ENCODE results near the gene CLCN2. TPM values are rescaled to one million over a fixed set of nuclear protein-coding genes. Genes with fewer than 3 reads are reported as not detected.

CLCN2 gene
- total RNA-seq, 6 experiments from 2014 or later, result 1.8 to 2.9 (median 2.5) TPM

DNA sequence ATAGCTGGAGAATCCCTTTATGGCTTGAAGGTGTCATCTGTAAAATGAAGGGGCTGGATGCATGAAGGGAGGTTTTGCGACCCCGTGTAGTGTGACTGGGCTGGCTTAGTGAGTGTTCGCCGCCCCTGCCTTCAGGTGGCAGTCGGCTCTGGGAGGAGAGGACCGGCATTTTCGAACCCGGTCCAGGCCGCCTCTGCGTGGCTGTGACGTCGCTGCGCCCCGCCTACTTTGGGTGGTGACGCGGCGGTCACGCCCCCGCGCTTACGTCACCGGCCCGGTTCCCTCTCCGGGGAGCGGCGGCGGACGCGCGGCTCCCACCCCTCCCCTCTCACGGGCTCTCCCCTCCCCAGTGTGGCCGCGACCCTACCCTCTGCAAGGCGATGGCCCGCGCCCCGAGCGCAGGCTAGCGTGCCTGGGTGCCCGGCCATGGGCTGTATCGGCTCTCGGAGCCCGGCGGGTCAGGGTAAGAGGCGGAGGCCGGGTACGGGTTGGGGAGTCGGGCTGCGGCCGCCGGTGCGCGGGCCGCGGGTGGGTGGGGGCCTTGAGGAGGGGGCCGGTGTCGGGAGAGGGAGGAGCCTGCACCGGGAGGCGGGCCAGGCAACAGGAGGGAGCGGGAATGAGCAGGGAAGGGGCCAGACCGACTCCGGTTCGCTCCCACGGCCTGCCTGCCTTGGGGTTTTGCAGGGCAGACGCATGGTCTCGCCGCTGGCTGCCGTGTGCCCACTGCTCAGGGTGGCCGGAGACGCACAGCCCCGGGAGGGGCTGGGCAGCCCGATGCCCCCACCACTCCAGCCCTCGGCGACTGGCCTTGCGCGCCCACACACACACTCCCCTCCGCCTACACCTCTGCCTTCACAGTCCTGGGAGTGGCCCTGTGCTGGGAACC, 25.5 kb downstream of the CLCN2 start:
- no peaks in the 10 kb centered on the region for H3K27me3 ChIP-seq
- DNase-seq (peak; percentile 90 to 93 (median 92)), ATAC-seq (peak; percentile 79 to 93 (median 82))
- H3K36me3 ChIP-seq, result peaks cover 11 to 43% (median 29%) of the 10 kb centered on the region in 4 donors
- TF ChIP-seq, protein P1, sequence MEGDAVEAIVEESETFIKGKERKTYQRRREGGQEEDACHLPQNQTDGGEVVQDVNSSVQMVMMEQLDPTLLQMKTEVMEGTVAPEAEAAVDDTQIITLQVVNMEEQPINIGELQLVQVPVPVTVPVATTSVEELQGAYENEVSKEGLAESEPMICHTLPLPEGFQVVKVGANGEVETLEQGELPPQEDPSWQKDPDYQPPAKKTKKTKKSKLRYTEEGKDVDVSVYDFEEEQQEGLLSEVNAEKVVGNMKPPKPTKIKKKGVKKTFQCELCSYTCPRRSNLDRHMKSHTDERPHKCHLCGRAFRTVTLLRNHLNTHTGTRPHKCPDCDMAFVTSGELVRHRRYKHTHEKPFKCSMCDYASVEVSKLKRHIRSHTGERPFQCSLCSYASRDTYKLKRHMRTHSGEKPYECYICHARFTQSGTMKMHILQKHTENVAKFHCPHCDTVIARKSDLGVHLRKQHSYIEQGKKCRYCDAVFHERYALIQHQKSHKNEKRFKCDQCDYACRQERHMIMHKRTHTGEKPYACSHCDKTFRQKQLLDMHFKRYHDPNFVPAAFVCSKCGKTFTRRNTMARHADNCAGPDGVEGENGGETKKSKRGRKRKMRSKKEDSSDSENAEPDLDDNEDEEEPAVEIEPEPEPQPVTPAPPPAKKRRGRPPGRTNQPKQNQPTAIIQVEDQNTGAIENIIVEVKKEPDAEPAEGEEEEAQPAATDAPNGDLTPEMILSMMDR (IDR thresholded peaks at IDR 0.05), result no peak
- peak; percentile 69 for TF ChIP-seq POLR2A (IDR thresholded peaks at IDR 0.05)
- no peaks in the 10 kb centered on the region for H3K9me3 ChIP-seq
- 3% methylated on average over 11 of the region's 77 CpGs for WGBS (ENCODE audit: insufficient coverage, low coverage, low lambda C conversion rate, missing lambda C conversion rate)
- H3K4me1 ChIP-seq, result peaks cover 0 to 6% (median 0%) of the 10 kb centered on the region in 4 donors
- peak overlapping the region; percentile 65 to 69 (median 68) for H3K4me3 ChIP-seq
- intact Hi-C loops (cut with DNase I), result no loop called here
- H3K27ac ChIP-seq, result peak overlapping the region; percentile 70 to 91 (median 75)

DNA sequence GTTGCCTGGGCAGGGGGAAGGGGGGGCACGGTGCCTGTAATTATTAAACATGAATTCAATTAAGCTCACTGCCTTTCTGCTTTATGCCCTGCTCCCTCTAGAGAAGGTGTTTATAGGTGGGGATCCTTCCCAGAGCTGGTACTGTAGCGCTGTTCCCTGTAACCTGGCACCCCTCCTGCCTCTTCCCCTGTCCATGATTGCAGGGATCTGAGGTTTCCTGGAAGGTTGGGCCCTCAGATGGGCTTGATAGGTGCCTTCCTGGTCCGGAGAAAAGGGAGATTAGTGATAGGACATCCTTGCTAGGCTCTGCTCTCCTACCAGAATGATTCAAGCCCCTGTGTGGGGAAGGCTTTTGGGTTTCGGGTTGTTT, 26.1 kb downstream of the CLCN2 start:
- 36% methylated on average over 3 of the region's 4 CpGs for WGBS (ENCODE audit: insufficient coverage, low coverage, low lambda C conversion rate, missing lambda C conversion rate)
- peaks cover 0 to 6% (median 0%) of the 10 kb centered on the region in 4 donors for H3K4me1 ChIP-seq
- peak overlapping the region; percentile 70 to 91 (median 75) for H3K27ac ChIP-seq
- peak; percentile 8 to 24 (median 10) for ATAC-seq
- peak overlapping the region in 2 of 3 donors; percentile 65 to 68 for H3K4me3 ChIP-seq
- peaks cover 12 to 49% (median 33%) of the 10 kb centered on the region in 4 donors for H3K36me3 ChIP-seq
- DNase-seq, result no peak
- H3K9me3 ChIP-seq, result no peaks in the 10 kb centered on the region
- TF ChIP-seq, protein P1 (IDR thresholded peaks at IDR 0.05), result no peak
- no peak for TF ChIP-seq POLR2A (IDR thresholded peaks at IDR 0.05)
- no peaks in the 10 kb centered on the region for H3K27me3 ChIP-seq
- intact Hi-C loops (cut with DNase I), result no loop called here

DNA sequence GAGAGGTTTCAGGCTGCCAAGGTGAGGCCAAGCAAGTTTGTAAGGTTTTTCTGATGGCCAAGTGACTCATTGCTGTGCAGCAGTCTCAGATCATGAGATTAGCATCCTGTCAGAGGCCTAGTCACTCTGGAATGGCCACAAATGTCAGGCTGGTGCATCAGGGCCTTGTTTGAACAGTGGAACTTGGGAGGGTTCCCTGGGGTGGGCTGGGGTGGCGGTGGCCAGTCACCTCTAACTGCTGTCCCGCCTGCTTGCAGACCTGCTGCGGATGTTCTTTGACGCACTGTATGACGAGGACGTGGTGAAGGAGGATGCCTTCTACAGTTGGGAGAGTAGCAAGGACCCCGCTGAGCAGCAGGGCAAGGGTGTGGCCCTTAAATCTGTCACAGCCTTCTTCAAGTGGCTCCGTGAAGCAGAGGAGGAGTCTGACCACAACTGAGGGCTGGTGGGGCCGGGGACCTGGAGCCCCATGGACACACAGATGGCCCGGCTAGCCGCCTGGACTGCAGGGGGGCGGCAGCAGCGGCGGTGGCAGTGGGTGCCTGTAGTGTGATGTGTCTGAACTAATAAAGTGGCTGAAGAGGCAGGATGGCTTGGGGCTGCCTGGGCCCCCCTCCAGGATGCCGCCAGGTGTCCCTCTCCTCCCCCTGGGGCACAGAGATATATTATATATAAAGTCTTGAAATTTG, 26.8 kb downstream of the CLCN2 start:
- Histone ChIP-seq H3K4me3 (no peak overlapping the region), H3K36me3 (peaks cover 18 to 56% (median 39%) of the 10 kb centered on the region in 4 donors), H3K4me1 (peaks cover 0 to 6% (median 0%) of the 10 kb centered on the region in 4 donors), H3K27ac (peak overlapping the region in 2 of 3 donors; percentile 75 to 91), H3K9me3 (no peaks in the 10 kb centered on the region), H3K27me3 (no peaks in the 10 kb centered on the region)
- intact Hi-C loops (cut with DNase I), result no loop called here
- no peak for DNase-seq
- TF ChIP-seq, protein P1 (IDR thresholded peaks at IDR 0.05), result no peak
- no peak for TF ChIP-seq POLR2A (IDR thresholded peaks at IDR 0.05)
- 80% methylated on average over 1 of the region's 15 CpGs for WGBS (ENCODE audit: insufficient coverage, low coverage, low lambda C conversion rate, missing lambda C conversion rate)
- ATAC-seq, result peak in 1 of 4 donors; percentile 1

DNA sequence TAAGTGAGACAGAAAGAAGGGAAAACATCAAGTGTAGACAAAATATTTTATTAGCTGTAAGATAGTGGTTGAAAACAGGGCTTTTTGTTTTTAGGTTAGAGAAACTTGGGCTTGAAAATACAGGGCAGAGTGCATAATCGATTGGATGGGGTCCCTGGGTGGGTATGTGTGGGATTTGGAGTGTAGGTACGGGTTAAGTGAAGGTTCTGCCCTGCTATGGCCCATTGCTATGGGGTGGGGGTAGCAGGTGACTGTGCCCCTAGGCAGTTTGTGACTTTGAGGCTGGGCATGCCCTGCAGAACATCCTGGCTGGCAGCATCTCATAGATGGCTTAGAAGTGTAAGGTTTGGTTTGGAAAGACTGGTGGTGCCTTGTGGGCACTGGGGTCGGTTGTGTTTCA, 27.7 kb downstream of the CLCN2 start:
- Histone ChIP-seq H3K9me3 (no peaks in the 10 kb centered on the region), H3K4me3 (no peak overlapping the region), H3K27ac (no peak overlapping the region), H3K36me3 (peaks cover 23 to 65% (median 47%) of the 10 kb centered on the region in 4 donors), H3K27me3 (no peaks in the 10 kb centered on the region), H3K4me1 (peaks cover 0 to 6% (median 0%) of the 10 kb centered on the region in 4 donors)
- WGBS (ENCODE audit: insufficient coverage, low coverage, low lambda C conversion rate, missing lambda C conversion rate), result 50% methylated on average over 1 of the region's 3 CpGs
- ATAC-seq (no peak), DNase-seq (no peak)
- intact Hi-C loops (cut with DNase I), result no loop called here
- TF ChIP-seq, protein P1 (IDR thresholded peaks at IDR 0.05), result no peak
- TF ChIP-seq POLR2A (IDR thresholded peaks at IDR 0.05), result no peak
